Testis (tissue), 3 donors: ENCODE measurements around the gene CPHXL2. TPM values are rescaled to one million over a fixed set of nuclear protein-coding genes. Genes with fewer than 3 reads are reported as not detected.

Source experiments
- DNase-seq: peaks from one replicate; pipeline ENCODE4 v3.0.0-alpha.2; 2019
- H3K27ac ChIP-seq, 2 donors: fragments of 200-600 bp; sonication (generic); one replicate each; pipeline ENCODE4 v1.5.1; 2019
- H3K27me3 ChIP-seq: fragments of 200-600 bp; sonication (generic); one replicate; pipeline ENCODE4 v1.5.1; 2019
- H3K36me3 ChIP-seq: fragments of 200-600 bp; sonication (generic); one replicate; pipeline ENCODE4 v1.5.1; 2017; ENCODE audit warnings: low read depth; ENCODE audit errors: missing control alignments
- H3K4me1 ChIP-seq: fragments of 200-600 bp; sonication (generic); one replicate; pipeline ENCODE4 v1.5.1; 2019
- H3K4me3 ChIP-seq, 2 donors: fragments of 200-600 bp; sonication (generic); one replicate each; pipeline ENCODE4 v1.5.1; 2017 to 2019
- H3K9me3 ChIP-seq: fragments of 200-600 bp; sonication (generic); one replicate; pipeline ENCODE4 v1.5.1; 2017
- CTCF ChIP-seq, 3 experiments: fragments of 450-650 bp in 2 of 3; fragments of 200-600 bp in 1 of 3; sonication (generic) in 1 of 3; IDR thresholded peaks; one replicate each; pipeline ENCODE4 v1.5.1; 2016 to 2019; ENCODE audit warnings: antibody characterized with exemption in 3 of 3, mild to moderate bottlenecking in 2 of 3, moderate library complexity in 1 of 3
- POLR2A ChIP-seq: fragments of 450-650 bp; IDR thresholded peaks from one replicate; pipeline ENCODE4 v1.6.1; 2017; ENCODE audit warnings: antibody characterized with exemption, mild to moderate bottlenecking, moderate library complexity
- WGBS, 2 donors: methylation state at CpG; one replicate each; pipeline ENCODE4 v1.1.5; 2018; 5-methylcytosine and 5-hydroxymethylcytosine counted together
- intact Hi-C: fragments of 100-400 bp; cut with DNase I; formaldehyde crosslinking; loops from one replicate; pipeline ENCODE4 v1.15.1; 2023; ENCODE audit warnings: low total_unique reads
- polyA plus RNA-seq: library from polyadenylated mRNA; stranded (reverse); fragments of 350-450 nt; fragmentation: Illumina TruSeq; extraction: RNeasy Lipid Tissue Mini Kit (QIAGEN cat#74804); gene quantifications from one replicate; pipeline ENCODE4 v1.2.3, GENCODE V29; 2014; ENCODE audit warnings: low read depth, low replicate concordance; ENCODE audit not compliant: insufficient read depth
- small RNA-seq, 2 donors: library from RNA; depleted of rRNA; stranded (forward); fragments of <200 nt; gene quantifications; one replicate each; pipeline ENCODE3, GENCODE V24; 2016
- total RNA-seq, 2 donors: library from RNA; depleted of rRNA; stranded (reverse); fragments of >200 nt; gene quantifications; one replicate each; pipeline ENCODE4 v1.2.3, GENCODE V29; 2016

The CPHXL2 gene
- total and polyA plus RNA-seq, 3 donors from 2014 or later: 0.31 TPM; not detected in 2

- Histone ChIP-seq H3K4me1 (no peaks in the 10 kb centered on the region), H3K36me3 (no peaks in the 10 kb centered on the region), H3K27me3 (no peaks in the 10 kb centered on the region), H3K9me3 (no peaks in the 10 kb centered on the region), H3K27ac (no peak overlapping the region), H3K4me3 (no peak overlapping the region)
- intact Hi-C loops: no loop called here
- WGBS, 2 donors: 90 to 100% methylated on average over 2 of the region's 2 CpGs
- TF ChIP-seq CTCF (IDR thresholded peaks at IDR 0.05) (no peak), POLR2A (no peak)
- no peak for DNase-seq
Measured at GRCh38 chr16:75615619-75616018, 61.2 kb downstream of the CPHXL2 start.

- no peak overlapping the region for H3K27ac ChIP-seq
- no peaks in the 10 kb centered on the region for H3K9me3 ChIP-seq
- H3K4me1 ChIP-seq: no peaks in the 10 kb centered on the region
- no peak for DNase-seq
- no peak for TF ChIP-seq CTCF (IDR thresholded peaks at IDR 0.05)
- no peak for TF ChIP-seq POLR2A
- H3K4me3 ChIP-seq: no peak overlapping the region
- H3K36me3 ChIP-seq: no peaks in the 10 kb centered on the region
- intact Hi-C loops: no loop called here
- 93 to 98% methylated on average over 4 of the region's 4 CpGs for WGBS, 2 donors
- H3K27me3 ChIP-seq: no peaks in the 10 kb centered on the region
Measured at GRCh38 chr16:75614066-75614897, 62.5 kb downstream of the CPHXL2 start.

Small RNAs within 50 kb of the gene (small RNA-seq; reads per million reads assigned to genes)
- 0 reads per million in 2 donors for gene RN7SL520P

Other genes starting within 250 kb of the CPHXL2 start
- gene CFDP1, start 243.5 kb downstream of the CPHXL2 start, total RNA-seq: 100 to 1,000 TPM; 111 to 133 TPM
- gene CFDP1, start 243.5 kb downstream of the CPHXL2 start, polyA plus RNA-seq: 127 TPM
- 10 to 100 TPM; 44.3 to 54.2 TPM for gene TMEM170A, start 212.3 kb downstream of the CPHXL2 start, total RNA-seq
- 42.2 TPM for gene TMEM170A, start 212.3 kb downstream of the CPHXL2 start, polyA plus RNA-seq
- gene CHST6, start 181.6 kb downstream of the CPHXL2 start, total RNA-seq: 1 to 10 TPM; 6.1 to 9.4 TPM
- gene CHST6, start 181.6 kb downstream of the CPHXL2 start, polyA plus RNA-seq: 1.1 TPM
- under 1 TPM; 0.55 to 0.74 TPM for gene CHST5, start 140.9 kb downstream of the CPHXL2 start, total RNA-seq
- gene CHST5, start 140.9 kb downstream of the CPHXL2 start, polyA plus RNA-seq: 0.26 TPM
- 10 to 100 TPM; 21.2 to 25.4 TPM for gene TMEM231, start 120.8 kb downstream of the CPHXL2 start, total RNA-seq
- gene TMEM231, start 120.8 kb downstream of the CPHXL2 start, polyA plus RNA-seq: 29.2 TPM
- gene GABARAPL2, start 110.6 kb downstream of the CPHXL2 start, total RNA-seq: 100 to 1,000 TPM; 113 to 122 TPM
- gene GABARAPL2, start 110.6 kb downstream of the CPHXL2 start, polyA plus RNA-seq: 157 TPM
- gene ADAT1, start 53.7 kb downstream of the CPHXL2 start, total RNA-seq: 100 to 1,000 TPM; 104 to 172 TPM
- gene ADAT1, start 53.7 kb downstream of the CPHXL2 start, polyA plus RNA-seq: 84.2 TPM
- gene KARS1, start 29.3 kb downstream of the CPHXL2 start, total RNA-seq: 100 to 1,000 TPM; 137 to 139 TPM
- gene KARS1, start 29.3 kb downstream of the CPHXL2 start, polyA plus RNA-seq: 254 TPM
- 100 to 1,000 TPM; 153 to 161 TPM for gene TERF2IP, start 29.2 kb downstream of the CPHXL2 start, total RNA-seq
- gene TERF2IP, start 29.2 kb downstream of the CPHXL2 start, polyA plus RNA-seq: 124 TPM
- gene DUXB, start 24.5 kb upstream of the CPHXL2 start, total RNA-seq: not detected
- gene DUXB, start 24.5 kb upstream of the CPHXL2 start, polyA plus RNA-seq: 0.30 TPM
- 1 to 10 TPM in 1 of 2 donors, under 1 TPM in 1; 0.68 to 1.2 TPM for gene CPHXL, start 49.5 kb upstream of the CPHXL2 start, total RNA-seq
- gene CPHXL, start 49.5 kb upstream of the CPHXL2 start, polyA plus RNA-seq: 0.54 TPM